Measurements from ENCODE around the gene NR2F2. TPM values are rescaled to one million over a fixed set of nuclear protein-coding genes. Genes with fewer than 3 reads are reported as not detected.

NR2F2 gene
- total and polyA plus RNA-seq, 2 of the 13 experiments (the other 11 are each of a cell fraction or from before 2014, with no cell fraction given), result 3.5 to 4.7 TPM

DNA sequence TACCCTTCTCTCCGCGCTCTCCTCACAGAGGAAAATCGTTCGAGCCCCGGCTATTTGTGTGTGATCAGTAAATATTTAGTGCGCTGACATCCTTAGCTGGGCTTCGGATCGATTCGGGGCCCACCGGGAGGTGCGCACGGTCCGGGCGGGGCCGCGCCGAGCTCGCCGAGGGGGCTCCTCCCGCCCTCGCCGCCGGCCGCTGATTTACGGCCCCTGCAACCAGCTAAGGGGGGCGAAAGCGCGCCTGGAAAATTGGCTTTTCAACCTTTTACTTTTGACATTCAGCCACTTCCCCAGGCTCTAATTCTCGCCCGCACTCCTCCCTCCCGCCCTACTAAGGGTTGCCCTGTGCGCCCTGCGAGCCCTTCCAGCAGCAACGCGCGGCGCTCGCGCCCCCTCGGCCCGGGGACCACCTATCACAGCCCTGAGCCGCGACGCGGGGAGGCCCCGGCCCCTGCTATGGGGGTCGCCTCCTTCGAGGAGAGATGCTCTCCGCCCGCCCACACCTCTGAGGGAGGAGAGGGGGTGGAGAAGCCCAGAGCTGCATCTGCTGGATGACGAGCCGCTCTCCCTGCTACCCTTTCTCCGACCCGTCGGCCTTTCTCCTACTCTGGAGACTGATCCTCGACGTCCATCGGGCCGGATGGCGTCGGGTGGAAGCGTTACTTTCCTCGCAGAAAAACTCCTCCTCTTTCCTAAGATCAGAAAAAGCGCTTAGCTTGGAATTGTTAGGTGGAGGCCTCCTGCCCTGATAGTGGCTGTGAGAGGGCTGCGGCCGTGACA lies 7.8 kb upstream of the NR2F2 start:
- ChIA-PET POLR2A (no interaction called here), CTCF (ENCODE audit: low intra/inter-chr PET ratio, low total read pairs) (no interaction called here)
- ATAC-seq, result no peak
- BruUV-seq (replicated peaks), result no TSS peak
- FAIRE-seq, result no peak
- Histone ChIP-seq H3K36me3 (replicated peaks in 1 of 2; ENCODE audit: control insufficient read depth in 1 of 2, insufficient read depth in 2 of 2, low read length in 2 of 2) (no peaks in the 10 kb centered on the region), H3K27ac (ENCODE audit: extremely low read length, insufficient read depth, low read length) (no peak overlapping the region), H3K79me2 (ENCODE audit: insufficient read depth, low read length) (peaks cover 2% of the 10 kb centered on the region), H3K9ac (ENCODE audit: insufficient read depth, low read depth, low read length) (no peak overlapping the region), H3K4me3 (replicated peaks in 1 of 3; ENCODE audit: insufficient read depth in 1 of 3, low read depth in 2 of 3, low read length in 3 of 3) (no peak overlapping the region), H3K27me3 (ENCODE audit: control insufficient read depth in 1 of 2, insufficient read depth in 2 of 2, low read length in 2 of 2) (no peaks in the 10 kb centered on the region; a peak in 1 of 5 replicates), H4K20me1 (ENCODE audit: insufficient read depth, low read length) (no peaks in the 10 kb centered on the region), H3K4me2 (ENCODE audit: low read depth, low read length) (no peak overlapping the region), H3K9me3 (ENCODE audit: low read length) (no peaks in the 10 kb centered on the region), H2AFZ (ENCODE audit: low read length) (no peak overlapping the region), H3K4me1 (ENCODE audit: insufficient read depth, low read length) (peaks cover 31% of the 10 kb centered on the region)
- no peak for DNase-seq (ENCODE audit: low spot score)
- TF ChIP-seq ZNF839 (CRISPR knock-in tag; IDR thresholded peaks at IDR 0.05; ENCODE audit: borderline replicate concordance), result no peak
- no peak for TF ChIP-seq ZNF407 (CRISPR knock-in tag; IDR thresholded peaks at IDR 0.05; ENCODE audit: not compliant biosample characterization)
- WGBS (ENCODE audit: low lambda C conversion rate), result 96% methylated on average over 65 of the region's 66 CpGs
- intact Hi-C loops (cut with micrococcal nuclease; ENCODE audit: unreplicated experiment), result loop anchor here (10.0 kb wide), 1 partner anchor 262 kb away; no protein-coding TSS in a partner anchor
- in situ Hi-C loops (cut with HindIII; ENCODE audit: extremely low pct_ligation_motif_present, low pct_unique_long_range_greater_than_20kb), result no loop called here
